ENCODE measurements around the gene OR5F1.

Gene OR5F1

GRCh38 chr11:55994525-55994924, at the start of gene OR5F1:
OR5F1 (minus strand) TSS chr11:55994625; CDS start chr11:55994625, 0 bp downstream.
- no peak within 1 kb of the TSS for H3K4me3 ChIP-seq (ENCODE audit: low read length)
- H2AFZ ChIP-seq (ENCODE audit: low read depth, low read length): no peak within 1 kb of the TSS
- H3K9me3 ChIP-seq (ENCODE audit: low read length): no peaks in the 10 kb centered on the region
- H3K36me3 ChIP-seq (ENCODE audit: insufficient read depth, low read length): no peaks in the 10 kb centered on the region
- no peaks in the 10 kb centered on the region for H3K4me1 ChIP-seq (ENCODE audit: insufficient read depth, low read length)
- no peaks in the 10 kb centered on the region for H3K27me3 ChIP-seq (ENCODE audit: insufficient read depth, low read length)

GRCh38 chr11:56027354-56027753, 32.9 kb upstream of the OR5F1 start, which contains the start of gene OR5AS1:
OR5AS1 (plus strand) TSS chr11:56027654; CDS start chr11:56030419, 2,765 bp downstream.
- no peak within 1 kb of the TSS for H2AFZ ChIP-seq (ENCODE audit: low read depth, low read length)
- no peaks in the 10 kb centered on the region for H3K27me3 ChIP-seq (ENCODE audit: insufficient read depth, low read length)
- no peaks in the 10 kb centered on the region for H3K4me1 ChIP-seq (ENCODE audit: insufficient read depth, low read length)
- no peaks in the 10 kb centered on the region for H3K9me3 ChIP-seq (ENCODE audit: low read length)
- H3K36me3 ChIP-seq (ENCODE audit: insufficient read depth, low read length): no peaks in the 10 kb centered on the region
- no peak within 1 kb of the TSS for H3K4me3 ChIP-seq (ENCODE audit: low read length)

- Histone ChIP-seq H3K27me3 (ENCODE audit: insufficient read depth, low read length) (no peaks in the 10 kb centered on the region), H3K36me3 (ENCODE audit: insufficient read depth, low read length) (no peaks in the 10 kb centered on the region), H3K4me1 (ENCODE audit: insufficient read depth, low read length) (no peaks in the 10 kb centered on the region), H3K9me3 (ENCODE audit: low read length) (no peaks in the 10 kb centered on the region), H2AFZ (ENCODE audit: low read depth, low read length) (no peak overlapping the region), H3K4me3 (ENCODE audit: low read length) (no peak overlapping the region)
These were observed 19.4 kb upstream of the OR5F1 start for GRCh38 chr11:56013805-56014204.

GRCh38 chr11:56010716-56011115, 16.3 kb upstream of the OR5F1 start:
- Histone ChIP-seq H2AFZ (ENCODE audit: low read depth, low read length) (no peak overlapping the region), H3K27me3 (ENCODE audit: insufficient read depth, low read length) (no peaks in the 10 kb centered on the region), H3K4me1 (ENCODE audit: insufficient read depth, low read length) (no peaks in the 10 kb centered on the region), H3K36me3 (ENCODE audit: insufficient read depth, low read length) (no peaks in the 10 kb centered on the region), H3K4me3 (ENCODE audit: low read length) (no peak overlapping the region), H3K9me3 (ENCODE audit: low read length) (no peaks in the 10 kb centered on the region)

- Histone ChIP-seq H3K36me3 (ENCODE audit: insufficient read depth, low read length) (no peaks in the 10 kb centered on the region), H3K9me3 (ENCODE audit: low read length) (no peaks in the 10 kb centered on the region), H2AFZ (ENCODE audit: low read depth, low read length) (no peak overlapping the region), H3K27me3 (ENCODE audit: insufficient read depth, low read length) (no peaks in the 10 kb centered on the region), H3K4me3 (ENCODE audit: low read length) (no peak overlapping the region), H3K4me1 (ENCODE audit: insufficient read depth, low read length) (no peaks in the 10 kb centered on the region)
These were observed 23.5 kb downstream of the OR5F1 start for GRCh38 chr11:55970935-55971334.

- H3K4me1 ChIP-seq (ENCODE audit: insufficient read depth, low read length): no peaks in the 10 kb centered on the region
- no peaks in the 10 kb centered on the region for H3K36me3 ChIP-seq (ENCODE audit: insufficient read depth, low read length)
- no peak within 1 kb of the TSS for H3K4me3 ChIP-seq (ENCODE audit: low read length)
- no peak within 1 kb of the TSS for H2AFZ ChIP-seq (ENCODE audit: low read depth, low read length)
- no peaks in the 10 kb centered on the region for H3K27me3 ChIP-seq (ENCODE audit: insufficient read depth, low read length)
- H3K9me3 ChIP-seq (ENCODE audit: low read length): no peaks in the 10 kb centered on the region
These were observed 24.6 kb downstream of the OR5F1 start, which contains the start of gene OR10AG1 for GRCh38 chr11:55969845-55970244. OR10AG1 (minus strand) TSS chr11:55969945; CDS start chr11:55969907, 38 bp downstream.

GRCh38 chr11:55967914-55968313, 26.5 kb downstream of the OR5F1 start:
- H3K4me3 ChIP-seq (ENCODE audit: low read length): no peak overlapping the region

GRCh38 chr11:55966391-55966790, 28.0 kb downstream of the OR5F1 start:
- no peaks in the 10 kb centered on the region for H3K27me3 ChIP-seq (ENCODE audit: insufficient read depth, low read length)
- no peaks in the 10 kb centered on the region for H3K9me3 ChIP-seq (ENCODE audit: low read length)
- no peaks in the 10 kb centered on the region for H3K4me1 ChIP-seq (ENCODE audit: insufficient read depth, low read length)
- H3K4me3 ChIP-seq (ENCODE audit: low read length): no peak overlapping the region
- no peaks in the 10 kb centered on the region for H3K36me3 ChIP-seq (ENCODE audit: insufficient read depth, low read length)
- no peak overlapping the region for H2AFZ ChIP-seq (ENCODE audit: low read depth, low read length)

More at GRCh38 chr11:55967914-55968313, 26.5 kb downstream of the OR5F1 start:
- Histone ChIP-seq H3K4me1 (ENCODE audit: insufficient read depth, low read length) (no peaks in the 10 kb centered on the region), H3K27me3 (ENCODE audit: insufficient read depth, low read length) (no peaks in the 10 kb centered on the region), H3K36me3 (ENCODE audit: insufficient read depth, low read length) (no peaks in the 10 kb centered on the region), H2AFZ (ENCODE audit: low read depth, low read length) (no peak overlapping the region), H3K9me3 (ENCODE audit: low read length) (no peaks in the 10 kb centered on the region)

- Histone ChIP-seq H3K4me1 (ENCODE audit: insufficient read depth, low read length) (no peaks in the 10 kb centered on the region), H3K36me3 (ENCODE audit: insufficient read depth, low read length) (no peaks in the 10 kb centered on the region), H2AFZ (ENCODE audit: low read depth, low read length) (no peak overlapping the region), H3K27me3 (ENCODE audit: insufficient read depth, low read length) (no peaks in the 10 kb centered on the region), H3K9me3 (ENCODE audit: low read length) (no peaks in the 10 kb centered on the region), H3K4me3 (ENCODE audit: low read length) (no peak overlapping the region)
These were observed 37.9 kb downstream of the OR5F1 start for GRCh38 chr11:55956521-55956920.

- no peak overlapping the region for H2AFZ ChIP-seq (ENCODE audit: low read depth, low read length)
- no peaks in the 10 kb centered on the region for H3K4me1 ChIP-seq (ENCODE audit: insufficient read depth, low read length)
- no peaks in the 10 kb centered on the region for H3K9me3 ChIP-seq (ENCODE audit: low read length)
- no peaks in the 10 kb centered on the region for H3K36me3 ChIP-seq (ENCODE audit: insufficient read depth, low read length)
- no peak overlapping the region for H3K4me3 ChIP-seq (ENCODE audit: low read length)
- no peaks in the 10 kb centered on the region for H3K27me3 ChIP-seq (ENCODE audit: insufficient read depth, low read length)
These were observed 45.1 kb downstream of the OR5F1 start for GRCh38 chr11:55949330-55949729.
